Mucosa of gallbladder (tissue), 1 donor: ENCODE measurements around the gene TMEM147. TPM values are rescaled to one million over a fixed set of nuclear protein-coding genes. Genes with fewer than 3 reads are reported as not detected.

Experiments
- DNase-seq: peaks from one replicate; pipeline ENCODE4 v3.0.0-alpha.2; 2020; ENCODE audit warnings: low spot score
- total RNA-seq: library from RNA; stranded (reverse); gene quantifications from one replicate; pipeline ENCODE4 v1.2.1, GENCODE V29; 2021
- donor health status: DM: no; HTN: no; CAD: no.

TMEM147 gene
- total RNA-seq, 1 donor from 2014 or later: 87.6 TPM

DNA sequence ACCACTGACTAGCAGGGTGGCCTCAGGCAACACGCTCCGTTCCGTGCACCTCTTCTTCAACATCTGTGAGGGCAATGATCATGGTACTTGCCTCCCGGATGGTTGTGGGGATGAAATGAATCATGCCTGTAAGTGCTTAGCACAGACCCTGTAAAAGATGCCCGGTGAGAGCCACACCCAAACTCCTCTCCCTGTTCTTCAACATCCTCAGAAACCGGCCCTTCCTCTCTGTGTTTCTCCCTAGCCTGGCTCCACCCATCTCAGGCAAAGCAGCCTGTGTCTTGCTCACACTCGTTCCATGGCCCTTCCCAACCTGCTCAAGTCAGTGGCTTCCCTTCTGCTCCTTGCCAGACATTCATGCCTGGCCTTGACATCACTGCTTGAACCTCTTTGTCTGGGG lies 26.1 kb upstream of the TMEM147 start:
- no peak for DNase-seq

DNA sequence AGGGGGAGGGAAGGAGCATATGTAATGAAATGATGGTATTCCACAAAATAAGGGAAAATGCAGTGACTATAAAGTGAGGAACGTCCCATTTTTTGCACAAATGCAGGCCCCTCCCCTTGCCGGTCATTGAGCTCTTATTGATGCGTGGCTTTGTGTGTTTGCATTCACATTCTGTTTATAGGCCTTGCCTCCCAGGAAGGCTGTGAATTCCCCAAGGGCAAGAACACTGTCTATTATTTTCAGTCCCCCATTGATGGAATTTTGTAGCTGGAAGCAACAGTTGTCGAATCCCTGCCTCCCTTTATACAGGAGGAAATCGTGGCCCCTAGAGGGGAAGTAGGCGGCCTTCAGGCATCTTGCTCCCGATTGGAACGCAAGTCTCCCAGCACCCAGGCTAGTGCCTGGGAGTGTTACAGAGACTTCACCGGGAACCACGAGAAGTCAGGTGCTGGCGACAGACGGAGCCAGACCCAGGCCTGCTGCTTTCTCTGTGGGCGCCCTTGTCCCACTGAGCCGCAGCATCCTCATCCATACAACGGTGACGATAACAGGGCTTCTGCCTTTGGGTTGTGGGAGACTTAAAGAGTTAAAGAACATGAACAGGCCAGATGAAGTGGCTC lies 24.2 kb upstream of the TMEM147 start:
- DNase-seq: no peak

DNA sequence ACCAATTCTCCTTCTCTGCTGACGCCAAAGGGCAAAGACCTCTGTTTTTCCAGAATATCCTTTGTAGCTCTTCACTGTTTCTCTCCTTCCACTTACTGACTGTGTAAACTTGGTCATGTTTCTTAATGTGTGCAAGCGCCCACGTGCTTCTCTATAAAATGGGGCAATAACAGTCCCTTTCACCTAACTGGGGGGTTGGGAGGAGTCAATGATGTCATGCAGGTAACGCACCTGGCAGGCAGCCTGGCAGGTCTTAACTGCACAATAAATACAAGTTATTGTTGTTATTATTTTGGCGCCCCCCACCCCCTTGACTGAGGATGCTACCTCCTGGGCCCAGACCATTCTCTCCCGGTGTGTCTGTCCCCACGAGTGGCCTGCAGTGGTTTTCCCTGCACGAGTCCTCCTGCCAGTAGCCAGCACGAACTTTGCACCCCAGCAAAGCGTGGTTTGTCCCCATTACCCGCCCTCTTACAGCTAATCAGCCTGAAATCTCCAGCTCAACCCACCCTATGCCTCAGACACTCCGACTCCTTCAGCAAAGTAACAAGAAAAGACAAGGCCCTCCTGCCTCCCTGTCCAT lies 22.6 kb upstream of the TMEM147 start:
- no peak for DNase-seq

DNA sequence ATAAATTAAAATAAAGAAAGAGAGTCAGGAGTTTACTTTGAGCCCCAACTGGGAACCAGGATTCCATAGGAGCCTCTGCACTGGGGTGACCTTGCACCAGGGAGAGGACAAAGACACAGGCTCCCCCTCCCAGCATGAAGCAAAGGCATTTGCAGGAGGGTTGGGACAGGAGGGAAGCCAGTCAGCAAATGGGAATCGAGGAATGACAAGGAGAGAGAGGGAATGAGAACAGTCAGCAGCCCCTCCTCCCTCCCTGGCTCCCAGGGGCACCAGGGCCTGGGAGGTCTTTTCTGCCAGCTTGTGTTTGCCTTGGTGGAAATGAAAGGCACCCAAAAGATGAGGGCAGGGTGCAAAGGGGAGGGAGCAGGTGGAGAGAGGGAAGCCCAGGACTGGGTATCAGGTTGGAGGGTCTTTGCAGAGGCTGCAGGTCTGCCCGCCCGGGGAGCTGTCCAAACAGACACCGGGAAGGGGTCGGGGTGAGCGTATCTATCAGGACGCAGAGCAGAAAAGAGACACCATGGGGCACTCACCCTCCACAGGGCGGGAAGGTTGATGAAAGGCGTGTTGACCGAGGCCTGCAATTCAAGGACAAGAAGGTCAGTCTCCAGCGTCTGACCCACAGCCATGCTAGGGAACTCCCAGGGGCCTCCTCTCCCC lies 21.1 kb upstream of the TMEM147 start:
- DNase-seq: no peak

DNA sequence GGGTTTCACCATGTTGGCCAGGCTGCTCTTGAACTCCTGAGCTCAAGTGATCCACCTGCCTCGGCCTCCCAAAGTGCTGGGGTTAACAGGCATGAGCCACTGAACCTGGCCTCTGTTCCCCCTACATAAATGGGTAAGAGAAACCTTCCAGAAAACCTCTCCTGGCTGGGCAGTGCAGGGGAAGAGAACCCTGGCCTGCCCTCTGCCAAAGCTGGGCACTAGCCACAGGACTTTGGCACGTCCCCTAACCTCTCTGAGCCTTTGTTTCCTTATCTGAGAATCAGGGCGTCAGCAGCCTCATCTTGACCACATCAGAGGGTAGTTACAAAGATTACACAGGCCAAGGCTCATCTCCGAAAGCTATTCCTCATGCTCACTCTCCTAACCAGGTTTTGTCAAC lies 19.6 kb upstream of the TMEM147 start:
- no peak for DNase-seq

DNA sequence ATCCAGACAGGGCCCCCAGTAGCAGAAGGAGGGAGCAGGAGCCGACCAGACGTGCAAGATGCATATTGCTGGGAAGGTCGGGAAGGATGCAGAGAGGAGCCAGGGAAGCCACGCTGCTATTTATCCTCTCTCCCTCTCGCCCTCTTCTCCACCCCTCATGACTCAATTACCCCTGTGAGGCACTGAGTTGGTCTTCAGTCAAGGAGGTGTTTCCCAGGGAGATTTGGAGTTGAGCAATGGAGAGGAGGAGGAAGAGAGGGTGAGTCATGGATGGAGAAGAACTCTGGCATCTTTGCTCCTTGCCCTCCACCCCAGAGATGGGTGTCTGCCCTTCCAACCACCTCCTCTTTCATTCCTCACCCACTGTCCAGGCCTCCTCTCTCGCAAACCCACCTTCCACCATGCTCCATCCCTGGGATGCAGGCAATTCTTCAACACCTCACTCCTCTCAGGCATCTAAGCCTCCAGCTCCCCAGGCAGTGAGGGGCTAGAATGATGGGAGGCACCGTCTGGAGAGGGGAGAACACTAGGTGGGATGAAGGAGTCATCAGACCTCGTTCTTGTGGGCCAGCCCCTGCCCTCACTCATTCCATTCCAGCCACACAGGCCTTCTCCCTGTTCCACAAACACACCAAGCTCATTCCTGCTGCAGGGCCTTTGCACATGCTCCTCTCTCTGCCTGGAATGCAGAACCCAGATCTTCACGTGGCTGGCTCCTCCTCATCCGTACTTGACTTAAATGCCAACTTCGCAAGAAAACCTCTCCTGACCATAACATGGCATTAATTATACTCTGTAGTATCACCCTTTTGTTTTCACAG lies 17.0 kb upstream of the TMEM147 start, which contains the start of gene SBSN:
SBSN (minus strand) TSS at position 94 of the 821 bp plus-strand sequence; CDS start at position 64, 30 bp downstream.
- no peak for DNase-seq

DNA sequence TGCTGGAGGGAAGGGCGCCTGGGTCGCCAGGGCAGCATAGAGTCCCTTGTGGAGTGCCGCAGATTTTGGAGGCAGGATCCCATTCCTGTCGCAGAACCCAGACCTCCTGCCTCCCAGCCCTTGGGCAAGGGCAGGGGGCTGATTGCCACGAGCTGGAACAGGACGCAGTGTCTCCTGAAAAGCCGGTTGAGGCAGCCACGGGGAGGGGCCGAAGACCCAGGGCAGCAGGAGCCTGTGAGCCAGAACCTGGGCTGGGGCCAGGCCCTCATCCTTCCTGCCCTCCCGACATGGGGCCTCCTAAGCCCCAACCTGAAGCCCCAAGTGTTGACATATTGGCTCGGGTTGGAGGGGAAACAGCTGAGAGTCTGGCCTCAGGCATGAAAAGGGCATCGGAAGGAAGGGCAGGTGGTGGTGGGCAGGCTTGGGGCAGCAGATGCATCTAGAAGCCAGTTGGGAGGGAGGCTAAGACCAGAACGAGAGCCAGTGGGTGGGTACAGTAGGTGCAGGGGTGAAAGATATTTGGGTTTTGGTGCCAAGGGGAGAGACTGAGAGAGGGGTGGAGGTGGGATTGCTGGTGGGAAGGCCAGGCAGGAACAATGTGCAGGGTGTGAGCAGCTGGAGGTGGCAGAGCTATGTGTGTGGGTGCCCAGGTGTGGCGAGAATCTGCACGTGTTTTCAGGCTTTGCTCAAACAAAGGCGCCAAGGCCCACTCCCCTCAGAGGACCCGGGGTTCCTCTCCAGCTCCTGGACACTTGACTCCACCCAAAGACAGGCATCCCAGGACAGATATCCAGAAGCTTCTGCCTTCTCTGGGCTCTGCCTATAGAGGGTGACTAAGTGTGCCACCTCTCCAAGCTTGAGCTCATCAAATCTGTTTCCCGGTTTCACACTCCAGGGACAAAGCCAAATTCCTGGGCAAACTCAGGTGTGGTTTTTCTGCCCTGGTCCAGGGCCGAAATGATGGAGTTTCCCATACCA lies 15.9 kb upstream of the TMEM147 start:
- DNase-seq: no peak

DNA sequence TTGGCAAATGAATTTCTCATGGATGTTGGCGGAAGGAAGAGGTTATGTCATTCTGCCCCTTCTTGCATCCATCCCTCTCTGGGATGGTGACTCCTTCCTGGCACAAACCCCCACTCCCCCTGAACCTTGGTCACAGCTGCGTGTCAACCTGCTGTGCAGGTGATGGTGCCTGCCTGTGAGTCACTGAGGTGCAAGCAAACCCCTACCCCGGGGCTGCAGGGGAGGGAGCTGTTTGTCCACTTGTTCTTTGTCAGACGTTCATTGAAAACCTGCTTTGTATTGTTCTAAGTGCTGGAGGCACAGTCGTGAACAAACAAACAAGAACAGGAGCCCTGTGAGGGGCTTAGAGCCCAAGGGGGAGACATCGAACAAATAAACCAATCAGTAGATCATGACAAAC lies 14.1 kb upstream of the TMEM147 start:
- DNase-seq: no peak

DNA sequence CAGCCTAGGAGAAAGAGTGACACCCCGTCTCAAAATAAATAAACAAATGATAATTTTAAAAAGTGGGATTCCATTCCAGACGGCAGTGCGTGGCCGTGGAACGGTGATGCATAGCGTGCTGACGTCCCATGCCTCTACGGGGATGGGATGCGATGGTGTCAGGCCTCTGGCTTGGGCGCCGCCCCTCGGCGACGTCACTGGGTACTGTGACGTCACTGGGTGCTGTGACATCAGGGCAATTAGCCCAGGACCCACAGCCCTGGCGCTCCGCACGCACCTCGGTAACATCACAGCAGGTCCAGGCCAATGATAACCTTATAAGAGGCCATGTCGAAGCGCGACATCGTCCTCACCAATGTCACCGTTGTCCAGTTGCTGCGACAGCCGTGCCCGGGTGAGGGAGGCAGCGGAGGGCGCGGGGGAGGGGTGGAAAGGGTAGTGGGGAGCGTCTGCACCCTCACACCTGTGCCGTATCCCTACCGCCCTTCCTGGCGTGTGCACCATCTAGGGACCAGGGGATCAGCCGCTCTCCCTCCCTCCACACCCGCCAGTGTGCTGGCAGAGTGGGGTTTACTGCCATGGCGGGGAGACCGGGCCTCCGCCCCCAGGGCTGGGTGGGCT lies 12.1 kb upstream of the TMEM147 start, which contains the start of gene GAPDHS:
GAPDHS (plus strand) TSS at position 256 of the 621 bp plus-strand sequence; CDS start at position 328, 72 bp downstream.
- DNase-seq: no peak

DNA sequence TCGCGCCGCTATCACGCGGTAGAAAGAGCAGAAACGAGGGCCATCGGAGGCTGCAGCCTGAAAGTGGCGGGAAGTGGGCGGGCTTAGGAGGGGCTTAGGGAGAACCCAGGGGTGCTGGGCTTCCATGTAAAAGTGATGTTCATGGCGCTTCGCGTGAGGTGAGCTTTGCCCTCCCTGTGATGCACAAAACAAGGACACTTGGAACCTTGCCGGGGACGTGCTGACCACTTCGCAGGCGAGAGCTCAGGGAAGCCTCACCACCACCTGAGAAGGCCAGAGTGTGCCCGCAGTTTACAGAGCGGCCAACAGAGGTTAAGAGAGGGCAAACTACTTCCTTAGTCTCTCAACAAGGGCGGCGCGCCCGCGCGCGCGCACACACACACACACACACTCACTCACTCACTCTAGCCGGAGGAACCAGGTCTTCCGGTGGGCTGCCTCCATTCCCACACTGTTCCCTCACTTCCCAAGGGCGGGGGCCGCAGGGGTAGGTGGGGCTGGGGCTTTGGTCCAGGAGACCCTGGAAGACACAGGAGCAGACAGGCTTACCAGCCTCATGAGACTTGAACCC lies 11.5 kb upstream of the TMEM147 start:
- DNase-seq: peak; percentile 22

DNA sequence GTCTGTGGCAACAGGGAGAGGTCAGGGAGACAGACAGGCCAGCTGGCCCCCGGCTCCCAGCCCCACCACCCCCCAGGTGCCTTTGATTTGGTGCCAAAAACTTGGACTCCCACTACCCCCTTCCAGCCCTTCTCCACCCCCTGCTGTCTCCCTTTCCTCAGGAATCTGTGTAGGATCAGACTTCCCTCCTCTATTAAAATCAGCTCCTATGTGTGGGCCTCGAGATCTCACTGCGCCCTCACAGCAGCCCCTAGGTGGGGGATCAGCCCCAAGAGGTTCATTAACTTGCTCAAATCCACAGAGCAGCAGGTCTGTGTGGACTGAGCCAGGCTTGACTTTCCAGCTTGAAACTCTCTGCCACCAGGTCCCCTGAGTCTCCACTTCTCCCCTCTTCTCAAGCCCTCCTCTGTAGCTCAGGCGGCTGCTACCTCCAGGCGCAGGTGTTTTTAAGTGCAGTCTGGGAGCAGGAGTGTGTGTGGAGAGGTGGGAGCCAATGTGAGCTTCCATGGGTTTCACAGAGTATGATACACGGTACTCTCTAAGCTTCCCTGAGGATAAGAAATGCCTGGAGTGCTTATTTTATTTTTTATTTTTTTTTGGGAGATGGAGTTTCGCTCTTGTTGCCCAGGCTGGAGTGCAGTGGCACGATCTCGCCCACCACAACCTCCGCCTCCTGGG lies 10.5 kb upstream of the TMEM147 start:
- no peak for DNase-seq

DNA sequence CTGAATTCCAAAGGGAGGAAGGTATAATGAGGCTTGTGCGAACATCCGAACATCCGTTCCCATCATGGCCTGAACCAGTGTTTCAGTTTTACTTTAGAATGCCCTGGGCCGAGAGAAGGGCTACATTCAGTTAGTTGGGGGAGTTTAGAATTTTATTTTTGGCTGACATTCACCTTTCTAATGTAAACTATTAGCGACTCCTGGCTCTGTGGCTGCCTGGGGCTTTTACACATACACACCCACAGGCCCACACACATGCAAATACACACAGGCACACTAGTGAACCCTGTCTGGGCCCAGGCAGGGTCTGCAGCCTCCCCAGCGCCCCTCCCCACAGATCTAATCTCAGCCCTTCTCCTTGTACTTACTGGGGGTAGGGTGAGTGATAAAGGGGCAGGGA lies 6.1 kb upstream of the TMEM147 start:
- DNase-seq: no peak

DNA sequence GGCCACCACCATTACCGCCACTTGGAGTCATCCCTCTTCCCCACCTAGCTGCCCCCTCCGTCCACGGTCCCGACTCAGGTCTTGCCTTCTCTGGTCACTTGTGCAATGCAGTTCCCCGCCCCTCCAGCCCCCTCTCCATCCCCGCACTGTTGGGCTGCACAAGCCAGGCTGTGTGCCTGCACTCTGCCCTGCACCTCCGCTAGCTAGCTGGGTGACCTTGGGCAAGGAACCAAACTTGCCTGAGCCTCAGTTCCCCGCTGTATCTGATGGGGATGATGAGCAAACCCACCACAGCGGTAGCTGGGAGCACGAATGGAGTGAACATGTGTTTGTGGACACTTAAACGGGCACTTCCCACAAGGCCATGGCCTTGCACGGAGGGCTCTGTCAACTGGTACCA lies 5.6 kb upstream of the TMEM147 start:
- no peak for DNase-seq

DNA sequence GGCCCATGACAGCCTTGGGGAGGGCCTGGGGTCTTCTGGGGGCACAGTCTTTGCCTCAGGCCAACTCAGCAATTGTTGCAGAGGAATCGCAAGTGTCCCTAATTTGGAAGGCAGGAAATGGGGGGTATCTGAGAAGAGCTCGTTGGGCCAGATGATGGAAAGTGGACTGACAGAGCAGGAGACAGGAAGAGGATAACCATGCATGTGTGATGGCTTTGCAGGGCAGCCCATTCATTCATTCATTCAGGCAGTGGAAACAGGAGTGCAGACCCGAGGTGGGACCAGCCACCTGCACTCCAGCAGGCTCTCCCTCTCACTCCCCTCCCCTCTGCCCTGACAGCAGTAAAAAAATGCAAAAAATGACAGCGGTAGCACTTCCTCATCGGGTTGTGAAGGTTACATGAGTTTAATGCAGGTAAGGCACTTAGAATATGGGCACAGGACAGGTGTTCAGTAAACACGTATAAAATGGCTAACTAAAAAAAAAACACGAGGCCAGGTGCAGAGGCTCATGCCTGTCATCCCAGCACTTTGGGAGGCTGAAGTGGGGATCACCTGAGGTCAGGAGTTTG lies 5.0 kb upstream of the TMEM147 start:
- DNase-seq: no peak

DNA sequence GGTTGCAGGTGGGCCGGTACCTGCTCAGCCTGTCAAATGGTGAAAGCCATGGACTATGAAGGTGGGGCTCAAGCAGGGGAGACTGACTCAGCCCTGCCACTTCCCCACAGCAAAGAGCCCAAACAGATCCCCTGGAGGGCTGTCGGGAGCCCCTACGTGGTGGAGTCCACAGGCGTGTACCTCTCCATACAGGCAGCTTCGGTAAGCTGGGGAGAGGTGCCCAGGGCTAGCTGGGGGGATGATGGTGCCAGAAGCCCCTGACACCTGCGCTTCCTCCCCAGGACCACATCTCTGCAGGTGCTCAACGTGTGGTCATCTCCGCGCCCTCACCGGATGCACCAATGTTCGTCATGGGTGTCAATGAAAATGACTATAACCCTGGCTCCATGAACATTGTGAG lies 3.2 kb upstream of the TMEM147 start:
- DNase-seq: no peak

DNA sequence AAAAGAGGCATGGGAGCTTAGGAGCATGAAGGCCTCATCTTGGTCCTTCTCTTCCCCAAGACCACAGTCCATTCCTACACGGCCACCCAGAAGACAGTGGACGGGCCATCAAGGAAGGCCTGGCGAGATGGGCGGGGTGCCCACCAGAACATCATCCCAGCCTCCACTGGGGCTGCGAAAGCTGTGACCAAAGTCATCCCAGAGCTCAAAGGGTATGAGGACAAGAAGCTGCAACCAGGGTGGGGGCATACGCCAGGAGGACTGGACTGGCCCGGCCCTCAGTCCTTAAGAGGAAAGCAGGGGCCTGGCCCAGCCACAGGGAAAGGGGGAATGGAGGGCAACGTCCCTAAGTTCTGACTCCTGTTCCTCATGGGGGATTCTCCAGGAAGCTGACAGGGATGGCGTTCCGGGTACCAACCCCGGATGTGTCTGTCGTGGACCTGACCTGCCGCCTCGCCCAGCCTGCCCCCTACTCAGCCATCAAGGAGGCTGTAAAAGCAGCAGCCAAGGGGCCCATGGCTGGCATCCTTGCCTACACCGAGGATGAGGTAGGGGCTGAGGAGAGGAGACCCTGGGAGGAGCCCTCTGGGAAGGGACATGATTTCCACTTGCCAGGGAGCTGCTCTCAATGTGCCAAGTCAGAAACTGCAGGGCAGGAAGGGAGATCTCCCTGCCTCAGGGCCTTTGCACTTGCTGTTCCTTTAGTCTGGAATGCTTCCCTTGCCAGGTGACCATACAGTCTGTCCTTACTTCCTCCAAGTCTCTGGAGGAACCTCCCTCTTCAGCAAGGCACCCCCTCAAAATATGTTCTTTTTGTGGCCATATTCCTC lies 1.9 kb upstream of the TMEM147 start:
- DNase-seq: no peak

DNA sequence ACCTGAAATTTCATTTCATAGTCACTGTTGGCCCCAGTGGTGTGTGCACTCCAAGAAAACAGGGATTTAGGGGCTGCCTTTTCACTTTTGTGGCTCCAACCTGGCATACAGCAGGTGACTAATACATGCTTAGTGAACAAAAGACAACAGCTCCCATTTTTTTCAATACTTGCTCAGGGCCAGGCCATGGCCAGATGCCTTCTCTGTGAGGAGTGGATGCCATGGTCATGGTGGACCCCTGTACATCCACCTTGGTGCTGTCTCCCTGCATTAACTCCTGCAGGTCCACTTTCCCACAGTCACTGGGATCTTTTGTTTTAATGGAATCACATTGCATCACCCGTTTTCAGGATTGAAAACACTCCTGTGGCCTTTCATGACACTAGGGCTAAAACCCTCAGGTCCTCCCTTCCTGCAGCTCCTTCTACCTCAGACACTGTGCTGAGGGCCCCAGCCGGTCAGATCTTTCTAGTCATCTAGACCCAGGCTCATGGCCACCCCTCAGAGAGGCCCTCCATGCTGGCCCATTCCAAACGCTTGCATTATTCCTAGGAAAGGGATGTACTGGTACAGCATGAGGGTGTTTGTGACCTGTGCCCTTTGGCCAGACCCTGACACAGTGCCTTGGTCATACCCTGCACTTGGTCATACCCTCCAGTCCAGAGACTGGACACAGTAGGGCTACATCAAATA lies 1.2 kb upstream of the TMEM147 start:
- no peak for DNase-seq

DNA sequence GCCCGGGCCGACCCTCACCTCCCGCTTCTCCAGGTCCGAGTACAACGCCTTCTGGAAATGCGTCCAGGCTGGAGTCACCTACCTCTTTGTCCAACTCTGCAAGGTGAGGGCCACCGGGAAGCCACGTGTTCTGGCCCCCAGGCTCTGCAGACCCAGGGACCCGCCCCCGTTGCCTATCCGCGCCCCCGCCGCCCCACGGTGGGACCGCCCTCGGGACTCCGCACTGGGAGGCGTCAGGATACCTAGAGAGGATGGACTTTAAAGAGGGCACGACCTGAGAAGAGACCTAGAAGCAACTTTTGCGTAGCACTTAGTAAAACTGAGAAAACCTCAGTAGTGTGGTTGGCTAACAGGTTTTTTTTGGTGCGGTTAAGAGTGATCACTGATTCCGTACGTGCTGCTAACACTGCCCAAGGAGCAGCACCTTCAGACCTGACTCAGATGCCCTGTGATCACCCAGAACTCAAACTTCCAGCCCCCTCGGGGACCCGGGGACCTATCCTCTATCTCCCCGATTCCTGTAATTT lies 492 bp downstream of the TMEM147 start:
- no peak for DNase-seq
